ENCODE data around the gene KRT40.

Gene KRT40

GRCh38 chr17:40975516-40975915 lies 8.6 kb downstream of the KRT40 start:
- no peaks in the 10 kb centered on the region for H3K36me3 ChIP-seq (ENCODE audit: control insufficient read depth, insufficient read depth, low read length)
- no peak overlapping the region for H3K4me3 ChIP-seq (ENCODE audit: low read length)
- DNase-seq (ENCODE audit: low read depth, low spot score), result no peak
- H3K9me3 ChIP-seq (ENCODE audit: control insufficient read depth, insufficient read depth, low read length), result no peaks in the 10 kb centered on the region
- H3K27me3 ChIP-seq (ENCODE audit: control insufficient read depth, insufficient read depth, low read length), result no peaks in the 10 kb centered on the region
- no peaks in the 10 kb centered on the region for H3K4me1 ChIP-seq (ENCODE audit: control insufficient read depth, insufficient read depth, low read length)
- H3K27ac ChIP-seq (ENCODE audit: low read length), result no peak overlapping the region

GRCh38 chr17:40974366-40974765 lies 9.8 kb downstream of the KRT40 start:
- no peaks in the 10 kb centered on the region for H3K9me3 ChIP-seq (ENCODE audit: control insufficient read depth, insufficient read depth, low read length)
- WGBS (ENCODE audit: insufficient coverage, insufficient read length), result 100% methylated on average over 2 of the region's 3 CpGs
- H3K27ac ChIP-seq (ENCODE audit: low read length), result no peak overlapping the region
- DNase-seq (ENCODE audit: low read depth, low spot score), result no peak
- H3K4me1 ChIP-seq (ENCODE audit: control insufficient read depth, insufficient read depth, low read length), result no peaks in the 10 kb centered on the region
- no peak overlapping the region for H3K4me3 ChIP-seq (ENCODE audit: low read length)
- H3K27me3 ChIP-seq (ENCODE audit: control insufficient read depth, insufficient read depth, low read length), result no peaks in the 10 kb centered on the region
- H3K36me3 ChIP-seq (ENCODE audit: control insufficient read depth, insufficient read depth, low read length), result no peaks in the 10 kb centered on the region

- no CpG with 5 or more reads among the region's 1 CpG for WGBS (ENCODE audit: insufficient coverage, insufficient read length)
- Histone ChIP-seq H3K9me3 (ENCODE audit: control insufficient read depth, insufficient read depth, low read length) (no peaks in the 10 kb centered on the region), H3K4me1 (ENCODE audit: control insufficient read depth, insufficient read depth, low read length) (no peaks in the 10 kb centered on the region), H3K36me3 (ENCODE audit: control insufficient read depth, insufficient read depth, low read length) (no peaks in the 10 kb centered on the region), H3K27ac (ENCODE audit: low read length) (no peak overlapping the region), H3K4me3 (ENCODE audit: low read length) (no peak overlapping the region), H3K27me3 (ENCODE audit: control insufficient read depth, insufficient read depth, low read length) (no peaks in the 10 kb centered on the region)
- no peak for DNase-seq (ENCODE audit: low read depth, low spot score)
Measured at GRCh38 chr17:40967582-40967981, 16.5 kb downstream of the KRT40 start.

- no CpG with 5 or more reads among the region's 1 CpG for WGBS (ENCODE audit: insufficient coverage, insufficient read length)
- no peak within 1 kb of the TSS for H3K27ac ChIP-seq (ENCODE audit: low read length)
- DNase-seq (ENCODE audit: low read depth, low spot score), result no peak
- no peaks in the 10 kb centered on the region for H3K4me1 ChIP-seq (ENCODE audit: control insufficient read depth, insufficient read depth, low read length)
- no peaks in the 10 kb centered on the region for H3K27me3 ChIP-seq (ENCODE audit: control insufficient read depth, insufficient read depth, low read length)
- H3K4me3 ChIP-seq (ENCODE audit: low read length), result no peak within 1 kb of the TSS
- H3K9me3 ChIP-seq (ENCODE audit: control insufficient read depth, insufficient read depth, low read length), result no peaks in the 10 kb centered on the region
- H3K36me3 ChIP-seq (ENCODE audit: control insufficient read depth, insufficient read depth, low read length), result no peaks in the 10 kb centered on the region
Measured at GRCh38 chr17:40966848-40967247, 17.3 kb downstream of the KRT40 start, which contains the start of gene KRT39. TSS of gene KRT39 (minus strand) at chr17:40966948. CDS start at chr17:40966856, 92 bp downstream.

- H3K4me3 ChIP-seq (ENCODE audit: low read length), result no peak overlapping the region
- no peak overlapping the region for H3K27ac ChIP-seq (ENCODE audit: low read length)
- no CpG with 5 or more reads among the region's 1 CpG for WGBS (ENCODE audit: insufficient coverage, insufficient read length)
- no peaks in the 10 kb centered on the region; the same call in 1 of the 2 replicates for H3K4me1 ChIP-seq (ENCODE audit: control insufficient read depth, insufficient read depth, low read length)
- H3K27me3 ChIP-seq (ENCODE audit: control insufficient read depth, insufficient read depth, low read length), result no peaks in the 10 kb centered on the region
- no peaks in the 10 kb centered on the region for H3K9me3 ChIP-seq (ENCODE audit: control insufficient read depth, insufficient read depth, low read length)
- H3K36me3 ChIP-seq (ENCODE audit: control insufficient read depth, insufficient read depth, low read length), result no peaks in the 10 kb centered on the region
- DNase-seq (ENCODE audit: low read depth, low spot score), result no peak
Measured at GRCh38 chr17:40963838-40964237, 20.3 kb downstream of the KRT40 start.

- Histone ChIP-seq H3K4me1 (ENCODE audit: control insufficient read depth, insufficient read depth, low read length) (peaks cover 3% of the 10 kb centered on the region; the same call in 1 of the 2 replicates), H3K27ac (ENCODE audit: low read length) (no peak overlapping the region), H3K4me3 (ENCODE audit: low read length) (no peak overlapping the region), H3K27me3 (ENCODE audit: control insufficient read depth, insufficient read depth, low read length) (no peaks in the 10 kb centered on the region), H3K36me3 (ENCODE audit: control insufficient read depth, insufficient read depth, low read length) (no peaks in the 10 kb centered on the region), H3K9me3 (ENCODE audit: control insufficient read depth, insufficient read depth, low read length) (no peaks in the 10 kb centered on the region)
- DNase-seq (ENCODE audit: low read depth, low spot score), result no peak
- WGBS (ENCODE audit: insufficient coverage, insufficient read length), result no CpG with 5 or more reads among the region's 4 CpGs
Measured at GRCh38 chr17:40962059-40962561, 22.0 kb downstream of the KRT40 start.

GRCh38 chr17:40961591-40961990 lies 22.5 kb downstream of the KRT40 start:
- H3K36me3 ChIP-seq (ENCODE audit: control insufficient read depth, insufficient read depth, low read length), result no peaks in the 10 kb centered on the region
- no peak overlapping the region for H3K4me3 ChIP-seq (ENCODE audit: low read length)
- H3K27me3 ChIP-seq (ENCODE audit: control insufficient read depth, insufficient read depth, low read length), result no peaks in the 10 kb centered on the region
- no peak overlapping the region for H3K27ac ChIP-seq (ENCODE audit: low read length)
- no peaks in the 10 kb centered on the region for H3K9me3 ChIP-seq (ENCODE audit: control insufficient read depth, insufficient read depth, low read length)
- no CpG with 5 or more reads among the region's 1 CpG for WGBS (ENCODE audit: insufficient coverage, insufficient read length)
- DNase-seq (ENCODE audit: low read depth, low spot score), result no peak
- H3K4me1 ChIP-seq (ENCODE audit: control insufficient read depth, insufficient read depth, low read length), result peaks cover 3% of the 10 kb centered on the region; the same call in 1 of the 2 replicates

- Histone ChIP-seq H3K27me3 (ENCODE audit: control insufficient read depth, insufficient read depth, low read length) (no peaks in the 10 kb centered on the region), H3K4me3 (ENCODE audit: low read length) (no peak overlapping the region), H3K36me3 (ENCODE audit: control insufficient read depth, insufficient read depth, low read length) (no peaks in the 10 kb centered on the region), H3K4me1 (ENCODE audit: control insufficient read depth, insufficient read depth, low read length) (peaks cover 3% of the 10 kb centered on the region; the same call in 1 of the 2 replicates), H3K27ac (ENCODE audit: low read length) (no peak overlapping the region), H3K9me3 (ENCODE audit: control insufficient read depth, insufficient read depth, low read length) (no peaks in the 10 kb centered on the region)
- WGBS (ENCODE audit: insufficient coverage, insufficient read length), result no CpG with 5 or more reads among the region's 10 CpGs
- DNase-seq (ENCODE audit: low read depth, low spot score), result no peak
Measured at GRCh38 chr17:40960144-40960543, 24.0 kb downstream of the KRT40 start.

GRCh38 chr17:40958086-40958953 lies 25.8 kb downstream of the KRT40 start:
- Histone ChIP-seq H3K27ac (ENCODE audit: low read length) (no peak overlapping the region), H3K4me1 (ENCODE audit: control insufficient read depth, insufficient read depth, low read length) (peaks cover 3% of the 10 kb centered on the region; the same call in 1 of the 2 replicates), H3K36me3 (ENCODE audit: control insufficient read depth, insufficient read depth, low read length) (no peaks in the 10 kb centered on the region), H3K9me3 (ENCODE audit: control insufficient read depth, insufficient read depth, low read length) (no peaks in the 10 kb centered on the region), H3K4me3 (ENCODE audit: low read length) (no peak overlapping the region), H3K27me3 (ENCODE audit: control insufficient read depth, insufficient read depth, low read length) (no peaks in the 10 kb centered on the region)
- no CpG with 5 or more reads among the region's 12 CpGs for WGBS (ENCODE audit: insufficient coverage, insufficient read length)
- DNase-seq (ENCODE audit: low read depth, low spot score), result no peak

GRCh38 chr17:40956401-40957254 lies 27.5 kb downstream of the KRT40 start:
- peaks cover 3% of the 10 kb centered on the region; the same call in 1 of the 2 replicates for H3K4me1 ChIP-seq (ENCODE audit: control insufficient read depth, insufficient read depth, low read length)
- WGBS (ENCODE audit: insufficient coverage, insufficient read length), result no CpG with 5 or more reads among the region's 8 CpGs
- DNase-seq (ENCODE audit: low read depth, low spot score), result no peak
- H3K27me3 ChIP-seq (ENCODE audit: control insufficient read depth, insufficient read depth, low read length), result no peaks in the 10 kb centered on the region
- no peaks in the 10 kb centered on the region for H3K9me3 ChIP-seq (ENCODE audit: control insufficient read depth, insufficient read depth, low read length)
- H3K36me3 ChIP-seq (ENCODE audit: control insufficient read depth, insufficient read depth, low read length), result no peaks in the 10 kb centered on the region
- no peak overlapping the region for H3K4me3 ChIP-seq (ENCODE audit: low read length)
- no peak overlapping the region for H3K27ac ChIP-seq (ENCODE audit: low read length)
